ENCODE data around the gene FUBP3.

The FUBP3 gene

DNA sequence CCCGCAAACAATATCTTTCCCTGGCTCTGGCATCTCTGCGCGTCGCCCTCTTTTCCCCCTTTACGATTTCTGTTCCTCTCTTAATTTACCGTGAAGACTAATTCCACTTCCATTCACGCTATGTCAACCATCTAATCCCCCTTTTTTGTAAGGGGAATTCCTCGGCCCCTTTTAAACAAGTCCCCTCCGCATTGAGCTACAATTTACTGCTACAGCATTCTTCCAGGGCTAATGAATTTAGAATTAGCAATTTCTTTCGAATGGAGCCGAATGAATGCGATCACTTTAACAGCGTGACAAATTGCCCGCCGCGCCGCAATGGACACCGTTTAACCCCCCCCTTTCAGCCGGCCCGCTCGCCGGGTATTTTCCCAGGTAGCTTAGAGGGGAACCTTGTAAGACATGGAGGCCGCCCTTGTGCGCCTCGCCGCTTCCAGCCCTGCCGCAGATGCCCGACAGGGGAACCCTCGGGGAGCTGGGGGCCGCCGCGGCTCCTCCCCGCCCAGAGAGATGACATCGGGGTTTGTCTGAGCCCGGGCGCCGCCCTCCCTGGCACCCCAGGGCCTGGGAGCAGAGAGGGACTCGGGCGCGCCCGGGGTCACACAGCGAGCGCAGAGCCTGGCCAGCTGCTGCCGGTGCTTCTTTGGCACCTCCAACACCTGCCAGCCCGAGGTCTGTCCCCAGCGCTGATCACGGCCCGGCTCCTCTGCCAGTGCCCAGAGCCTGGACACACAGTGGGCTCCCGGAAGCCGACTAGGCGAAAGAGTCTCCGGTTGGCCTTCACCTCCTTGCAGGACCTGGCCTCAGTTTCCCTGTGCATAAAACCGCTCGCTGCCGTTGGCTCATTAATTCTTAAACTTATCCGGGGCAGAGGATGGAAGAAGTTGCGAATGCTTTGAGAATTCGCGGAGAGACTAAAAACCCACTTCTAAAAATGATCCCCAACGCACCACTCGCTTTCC, 86.3 kb downstream of the FUBP3 start:
- TF ChIP-seq, protein P1, sequence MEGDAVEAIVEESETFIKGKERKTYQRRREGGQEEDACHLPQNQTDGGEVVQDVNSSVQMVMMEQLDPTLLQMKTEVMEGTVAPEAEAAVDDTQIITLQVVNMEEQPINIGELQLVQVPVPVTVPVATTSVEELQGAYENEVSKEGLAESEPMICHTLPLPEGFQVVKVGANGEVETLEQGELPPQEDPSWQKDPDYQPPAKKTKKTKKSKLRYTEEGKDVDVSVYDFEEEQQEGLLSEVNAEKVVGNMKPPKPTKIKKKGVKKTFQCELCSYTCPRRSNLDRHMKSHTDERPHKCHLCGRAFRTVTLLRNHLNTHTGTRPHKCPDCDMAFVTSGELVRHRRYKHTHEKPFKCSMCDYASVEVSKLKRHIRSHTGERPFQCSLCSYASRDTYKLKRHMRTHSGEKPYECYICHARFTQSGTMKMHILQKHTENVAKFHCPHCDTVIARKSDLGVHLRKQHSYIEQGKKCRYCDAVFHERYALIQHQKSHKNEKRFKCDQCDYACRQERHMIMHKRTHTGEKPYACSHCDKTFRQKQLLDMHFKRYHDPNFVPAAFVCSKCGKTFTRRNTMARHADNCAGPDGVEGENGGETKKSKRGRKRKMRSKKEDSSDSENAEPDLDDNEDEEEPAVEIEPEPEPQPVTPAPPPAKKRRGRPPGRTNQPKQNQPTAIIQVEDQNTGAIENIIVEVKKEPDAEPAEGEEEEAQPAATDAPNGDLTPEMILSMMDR (IDR thresholded peaks at IDR 0.05; ENCODE audit: low read depth, low read length, missing control alignments): no peak
- no peak for DNase-seq (ENCODE audit: low read depth)
- in situ Hi-C loops (cut with HindIII; ENCODE audit: low sequenced_read_pairs): loop anchor here (5.0 kb wide), 1 partner anchor 38 kb away; no protein-coding TSS in a partner anchor

DNA sequence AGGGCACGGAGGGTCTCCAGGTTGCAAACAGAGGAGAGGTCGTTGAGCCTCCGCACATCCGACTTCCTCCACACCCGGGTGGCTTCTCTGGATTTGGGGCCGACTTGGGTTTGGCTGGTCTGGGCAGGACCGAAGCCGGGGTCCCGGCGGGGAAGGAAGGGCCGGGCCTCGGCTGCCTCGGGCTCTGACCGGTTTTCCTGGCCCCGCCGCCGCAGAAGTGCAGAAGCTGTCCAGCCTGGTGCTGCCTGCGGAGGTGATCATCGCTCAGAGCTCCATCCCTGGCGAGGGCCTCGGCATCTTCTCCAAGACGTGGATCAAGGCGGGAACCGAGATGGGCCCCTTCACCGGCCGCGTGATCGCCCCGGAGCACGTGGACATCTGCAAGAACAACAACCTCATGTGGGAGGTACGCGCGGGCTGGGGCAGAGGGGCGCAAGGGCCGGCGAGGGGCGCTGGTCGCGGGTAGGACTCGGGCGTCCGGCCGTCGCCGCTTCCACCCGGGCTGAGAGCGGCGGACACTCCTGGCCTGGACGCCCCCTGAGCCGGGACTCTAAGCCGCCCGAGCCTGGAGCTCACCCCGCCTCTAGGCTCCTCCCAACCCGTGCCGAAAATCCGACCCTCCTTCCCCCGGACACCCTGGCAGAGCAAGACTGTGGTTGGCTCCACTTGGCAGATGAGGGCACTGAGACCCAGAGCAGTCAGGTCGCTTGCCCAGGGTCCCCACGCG, 87.2 kb downstream of the FUBP3 start:
- no peak for DNase-seq (ENCODE audit: low read depth)
- in situ Hi-C loops (cut with HindIII; ENCODE audit: low sequenced_read_pairs): loop anchor here (5.0 kb wide), 1 partner anchor 39 kb away; no protein-coding TSS in a partner anchor
- TF ChIP-seq, protein P1 (IDR thresholded peaks at IDR 0.05; ENCODE audit: low read depth, low read length, missing control alignments): no peak
- no peak overlapping the region for H3K4me3 ChIP-seq (ENCODE audit: low read depth, low read length)

More for the DNA sequence above, 86.3 kb downstream of the FUBP3 start:
- H3K4me3 ChIP-seq (ENCODE audit: low read depth, low read length): no peak overlapping the region

DNA sequence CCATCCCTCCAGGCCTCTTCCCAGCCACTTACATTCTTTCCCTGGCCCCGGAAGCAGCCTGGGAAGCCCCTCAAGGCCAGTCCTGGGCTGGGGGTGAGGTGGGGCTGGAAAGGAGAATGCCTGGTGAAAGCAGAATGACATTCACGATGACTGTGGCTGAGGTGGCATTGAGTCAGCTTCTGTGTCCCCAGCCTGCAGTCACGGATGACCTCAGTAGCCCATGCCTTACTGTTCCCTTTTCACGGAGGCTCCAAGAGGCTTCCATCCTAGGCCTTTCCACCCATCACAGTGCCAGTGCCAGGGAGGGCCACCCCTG, 87.7 kb downstream of the FUBP3 start:
- in situ Hi-C loops (cut with HindIII; ENCODE audit: low sequenced_read_pairs): loop anchor here (5.0 kb wide), 1 partner anchor 40 kb away; no protein-coding TSS in a partner anchor
- TF ChIP-seq, protein P1 (IDR thresholded peaks at IDR 0.05; ENCODE audit: low read depth, low read length, missing control alignments): no peak
- H3K4me3 ChIP-seq (ENCODE audit: low read depth, low read length): no peak overlapping the region
- DNase-seq (ENCODE audit: low read depth): no peak

DNA sequence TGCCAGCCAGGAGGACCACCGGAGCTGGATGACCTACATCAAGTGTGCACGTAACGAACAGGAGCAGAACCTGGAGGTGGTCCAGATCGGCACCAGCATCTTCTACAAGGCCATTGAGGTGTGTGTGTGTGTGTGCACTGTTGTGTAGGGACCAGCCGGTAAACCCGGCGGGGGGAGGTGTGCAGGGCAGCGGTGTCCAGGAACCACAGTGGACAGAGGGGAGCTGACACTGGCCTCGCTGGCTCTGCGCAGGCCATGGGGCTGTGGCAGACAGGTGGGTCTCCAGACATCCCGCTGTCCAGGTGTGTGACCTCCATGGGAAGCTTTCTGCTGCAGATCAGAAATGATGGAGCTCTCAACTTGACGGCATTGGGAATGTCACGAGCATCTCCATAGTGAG, 88.8 kb downstream of the FUBP3 start:
- no peak for DNase-seq (ENCODE audit: low read depth)

DNA sequence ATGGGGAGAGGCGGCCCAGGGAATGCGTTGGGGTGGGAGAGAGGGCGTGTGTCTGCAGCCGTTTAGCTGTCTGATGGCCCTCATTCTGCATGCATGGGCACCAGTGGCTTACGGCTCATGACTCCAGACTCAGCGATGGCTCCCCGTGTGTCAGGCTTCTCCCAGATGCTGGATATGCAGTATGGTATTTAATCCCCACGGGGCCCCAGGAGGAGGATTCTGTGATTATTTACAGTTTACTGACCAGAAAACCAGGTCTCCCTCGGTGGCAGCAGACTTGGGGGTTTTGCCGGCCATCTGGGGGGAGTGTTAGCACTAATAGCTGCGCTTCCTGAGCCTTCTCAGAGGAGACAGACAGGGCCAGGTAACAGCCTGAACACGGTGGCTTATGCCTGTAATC, 89.3 kb downstream of the FUBP3 start:
- TF ChIP-seq, protein P1 (IDR thresholded peaks at IDR 0.05; ENCODE audit: low read depth, low read length, missing control alignments): no peak
- in situ Hi-C loops (cut with HindIII; ENCODE audit: low sequenced_read_pairs): loop anchor here (5.0 kb wide), 1 partner anchor 41 kb away; no protein-coding TSS in a partner anchor
- DNase-seq (ENCODE audit: low read depth): no peak
- no peak overlapping the region for H3K4me3 ChIP-seq (ENCODE audit: low read depth, low read length)

More for the DNA sequence above, 88.8 kb downstream of the FUBP3 start:
- in situ Hi-C loops (cut with HindIII; ENCODE audit: low sequenced_read_pairs): loop anchor here (5.0 kb wide), 1 partner anchor 41 kb away; no protein-coding TSS in a partner anchor
- no peak overlapping the region for H3K4me3 ChIP-seq (ENCODE audit: low read depth, low read length)
- TF ChIP-seq, protein P1 (IDR thresholded peaks at IDR 0.05; ENCODE audit: low read depth, low read length, missing control alignments): no peak

DNA sequence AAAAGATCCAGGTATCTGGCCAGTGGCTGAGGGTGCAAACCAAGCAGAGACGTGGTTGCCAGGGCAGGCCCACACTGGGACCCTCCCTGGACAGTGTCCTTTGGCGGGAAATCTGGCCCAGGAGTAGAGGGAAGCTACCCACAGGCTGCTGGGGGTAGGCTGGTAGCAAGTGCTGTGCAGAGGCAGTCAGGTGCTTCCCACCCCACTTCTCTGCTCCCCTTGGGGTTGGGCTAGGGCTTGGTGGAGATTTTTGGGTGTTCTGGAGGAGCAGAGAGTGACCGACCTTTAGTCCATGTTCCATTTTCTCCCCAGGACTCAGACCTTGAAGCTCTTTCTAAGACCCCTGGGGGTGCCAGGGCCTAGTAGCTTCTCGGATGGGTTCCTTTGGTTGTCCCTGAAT, 90.6 kb downstream of the FUBP3 start:
- no peak overlapping the region for H3K4me3 ChIP-seq (ENCODE audit: low read depth, low read length)
- DNase-seq (ENCODE audit: low read depth): no peak
- TF ChIP-seq, protein P1 (IDR thresholded peaks at IDR 0.05; ENCODE audit: low read depth, low read length, missing control alignments): no peak
- in situ Hi-C loops (cut with HindIII; ENCODE audit: low sequenced_read_pairs): loop anchor here (5.0 kb wide), 1 partner anchor 43 kb away; no protein-coding TSS in a partner anchor
